ENCODE measurements around the gene ARRDC2. TPM values are rescaled to one million over a fixed set of nuclear protein-coding genes. Genes with fewer than 3 reads are reported as not detected.
A peak's percentile ranks its signal among the peaks of the same experiment; 100 is the strongest.

The ARRDC2 gene
- total RNA-seq, 4 donors from 2014 or later = 11.3 to 35.0 (median 28.5) TPM

GRCh38 chr19:18044825-18045304, 36.9 kb downstream of the ARRDC2 start:
- no peak for TF ChIP-seq POLR2A (IDR thresholded peaks at IDR 0.05)
- TF ChIP-seq POLR2AphosphoS5 (IDR thresholded peaks at IDR 0.05) = no peak
- no peak for TF ChIP-seq CTCF (IDR thresholded peaks at IDR 0.05)
- Histone ChIP-seq H3K36me3 (no peaks in the 10 kb centered on the region), H3K4me3 (peak overlapping the region; percentile 47), H3K27ac (peak overlapping the region; percentile 59), H3K9me3 (no peaks in the 10 kb centered on the region), H3K4me1 (peaks cover 27% of the 10 kb centered on the region), H3K27me3 (no peaks in the 10 kb centered on the region)
- 11% methylated on average over 11 of the region's 12 CpGs for WGBS
- peak; percentile 77 to 89 for DNase-seq (ENCODE audit: low spot score in 2 of 2)

GRCh38 chr19:18045307-18046050, 37.5 kb downstream of the ARRDC2 start:
- H3K27me3 ChIP-seq = no peaks in the 10 kb centered on the region
- peak overlapping the region; percentile 47 for H3K4me3 ChIP-seq
- H3K9me3 ChIP-seq = no peaks in the 10 kb centered on the region
- WGBS = 80% methylated on average over 7 of the region's 7 CpGs
- H3K27ac ChIP-seq = peak overlapping the region; percentile 59
- DNase-seq (ENCODE audit: low spot score in 2 of 2) = no peak
- TF ChIP-seq POLR2AphosphoS5 (IDR thresholded peaks at IDR 0.05) (no peak), POLR2A (IDR thresholded peaks at IDR 0.05) (no peak), EP300 (IDR thresholded peaks at IDR 0.05) (no peak), CTCF (IDR thresholded peaks at IDR 0.05) (no peak)
- no peaks in the 10 kb centered on the region for H3K36me3 ChIP-seq
- peaks cover 29% of the 10 kb centered on the region for H3K4me1 ChIP-seq

- Histone ChIP-seq H3K4me1 (peaks cover 34% of the 10 kb centered on the region), H3K27ac (peak overlapping the region; percentile 40), H3K36me3 (no peaks in the 10 kb centered on the region), H3K4me3 (no peak overlapping the region), H3K9me3 (no peaks in the 10 kb centered on the region), H3K27me3 (no peaks in the 10 kb centered on the region)
- no peak for DNase-seq (ENCODE audit: low spot score in 2 of 2)
- WGBS = 45% methylated on average over 14 of the region's 14 CpGs
- TF ChIP-seq POLR2A (IDR thresholded peaks at IDR 0.05) = no peak
- TF ChIP-seq POLR2AphosphoS5 (IDR thresholded peaks at IDR 0.05) = no peak
- no peak for TF ChIP-seq CTCF (IDR thresholded peaks at IDR 0.05)
- TF ChIP-seq EP300 (IDR thresholded peaks at IDR 0.05) = no peak
Measured at GRCh38 chr19:18046059-18046718, 38.2 kb downstream of the ARRDC2 start.

- Histone ChIP-seq H3K4me3 (no peak overlapping the region), H3K36me3 (no peaks in the 10 kb centered on the region), H3K4me1 (peaks cover 42% of the 10 kb centered on the region), H3K27ac (peak overlapping the region; percentile 66), H3K9me3 (no peaks in the 10 kb centered on the region), H3K27me3 (no peaks in the 10 kb centered on the region)
- 55% methylated on average over 9 of the region's 10 CpGs for WGBS
- TF ChIP-seq POLR2AphosphoS5 (IDR thresholded peaks at IDR 0.05) (peak in 1 of 3 donors; percentile 63), POLR2A (IDR thresholded peaks at IDR 0.05) (no peak)
- DNase-seq (ENCODE audit: low spot score in 2 of 2) = peak; percentile 84 to 89
Measured at GRCh38 chr19:18049385-18049784, 41.4 kb downstream of the ARRDC2 start.

- Histone ChIP-seq H3K27ac (peak overlapping the region; percentile 48), H3K4me3 (peak overlapping the region; percentile 6), H3K9me3 (no peaks in the 10 kb centered on the region), H3K4me1 (peaks cover 28% of the 10 kb centered on the region), H3K27me3 (no peaks in the 10 kb centered on the region), H3K36me3 (no peaks in the 10 kb centered on the region)
- DNase-seq (ENCODE audit: low spot score in 2 of 2) = no peak
- 22% methylated on average over 20 of the region's 31 CpGs for WGBS
- TF ChIP-seq EP300 (IDR thresholded peaks at IDR 0.05) (no peak), POLR2AphosphoS5 (IDR thresholded peaks at IDR 0.05) (no peak), POLR2A (IDR thresholded peaks at IDR 0.05) (no peak), CTCF (IDR thresholded peaks at IDR 0.05) (no peak)
Measured at GRCh38 chr19:18051887-18052286, 43.9 kb downstream of the ARRDC2 start.
